ENCODE measurements around the gene ZBTB8OS.

ZBTB8OS gene

DNA sequence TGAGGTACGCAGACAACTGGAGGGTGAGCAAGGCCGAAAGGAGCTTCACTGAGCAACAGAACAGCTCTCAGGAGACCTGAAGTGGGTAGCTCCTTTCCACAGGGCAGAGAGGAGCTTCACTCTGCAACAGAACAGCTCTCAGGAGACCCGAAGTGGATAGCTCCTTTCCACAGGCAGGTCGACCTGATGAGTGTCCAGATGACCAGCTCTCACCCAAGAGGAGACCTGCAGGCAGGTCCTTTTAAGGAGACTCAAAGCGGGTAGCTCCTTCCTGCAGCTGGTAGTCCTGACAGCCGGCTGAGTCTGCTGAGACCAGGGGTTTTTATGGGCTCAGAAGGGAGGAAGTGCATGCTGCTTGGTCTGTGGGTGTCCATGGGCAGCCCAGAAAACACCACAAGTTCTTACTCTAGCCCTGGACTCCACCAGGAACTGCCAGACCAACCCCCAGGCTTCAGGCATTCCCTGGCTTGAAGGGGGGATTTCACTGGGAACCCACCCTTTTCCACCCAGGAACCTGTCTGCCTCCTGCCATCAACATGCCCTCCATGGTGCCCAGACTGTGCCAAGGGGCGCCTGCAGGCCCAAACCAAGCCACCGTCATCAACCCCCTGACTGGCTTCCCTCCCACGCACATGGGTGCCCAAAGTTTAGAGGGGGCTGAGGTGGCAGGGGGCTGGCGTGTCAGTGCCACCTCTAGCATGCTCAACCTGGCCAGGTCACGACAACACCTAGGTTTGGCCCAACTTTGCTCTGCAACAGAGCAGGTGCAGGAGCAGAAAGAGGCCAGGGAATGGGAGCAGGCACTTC lies 43.6 kb downstream of the ZBTB8OS start:
- no peak for DNase-seq

DNA sequence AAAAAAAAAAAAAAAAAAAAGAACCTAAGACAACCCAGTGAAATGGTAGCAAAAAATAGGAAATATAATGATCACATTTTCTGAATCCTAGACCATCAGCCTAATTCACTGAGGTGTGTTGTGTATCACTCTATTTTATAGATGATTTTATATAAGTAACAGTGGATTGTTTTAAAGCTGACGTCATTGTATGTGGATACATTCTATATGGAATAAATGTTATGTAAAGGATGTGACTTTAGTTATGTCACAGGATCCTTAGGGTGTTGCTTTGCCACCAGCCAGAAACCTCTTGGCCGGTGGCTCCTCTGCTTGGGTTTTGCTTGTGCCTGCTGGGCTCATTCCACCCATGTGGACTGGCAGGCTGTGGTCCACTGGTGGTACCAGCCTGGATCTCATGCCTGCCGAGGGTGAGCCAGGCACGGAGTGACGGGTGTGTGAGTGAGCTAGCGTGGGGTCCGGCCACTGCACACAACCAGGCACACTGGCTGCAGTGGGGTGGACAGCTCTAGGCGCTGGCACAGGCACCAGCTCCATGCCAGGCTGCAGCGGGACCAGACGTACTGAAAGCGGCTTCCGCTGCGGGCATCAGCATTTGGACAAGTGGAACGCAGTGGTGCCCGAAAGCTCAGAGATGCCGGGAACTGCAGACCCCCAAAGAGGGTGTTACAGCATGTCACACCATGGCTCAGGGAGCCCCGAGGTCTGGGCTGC lies 44.5 kb downstream of the ZBTB8OS start:
- DNase-seq = no peak

DNA sequence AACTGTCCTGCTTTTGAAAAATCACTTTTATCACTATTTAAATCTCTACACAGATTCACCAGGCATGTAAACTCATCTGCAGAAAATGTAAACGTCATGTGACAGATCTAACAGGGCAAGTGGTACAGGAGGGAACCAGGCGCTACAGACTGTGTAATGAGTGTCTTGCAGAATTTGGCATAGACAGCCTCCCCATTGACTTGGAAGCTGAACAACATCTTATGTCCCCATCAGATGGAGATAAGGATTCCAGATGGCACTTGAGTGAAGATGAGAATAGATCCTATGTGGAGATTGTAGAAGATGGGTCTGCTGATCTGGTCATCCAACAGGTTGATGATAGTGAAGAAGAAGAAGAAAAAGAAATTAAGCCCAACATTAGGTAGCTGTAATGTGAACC lies 50.3 kb downstream of the ZBTB8OS start:
- no peak for DNase-seq

DNA sequence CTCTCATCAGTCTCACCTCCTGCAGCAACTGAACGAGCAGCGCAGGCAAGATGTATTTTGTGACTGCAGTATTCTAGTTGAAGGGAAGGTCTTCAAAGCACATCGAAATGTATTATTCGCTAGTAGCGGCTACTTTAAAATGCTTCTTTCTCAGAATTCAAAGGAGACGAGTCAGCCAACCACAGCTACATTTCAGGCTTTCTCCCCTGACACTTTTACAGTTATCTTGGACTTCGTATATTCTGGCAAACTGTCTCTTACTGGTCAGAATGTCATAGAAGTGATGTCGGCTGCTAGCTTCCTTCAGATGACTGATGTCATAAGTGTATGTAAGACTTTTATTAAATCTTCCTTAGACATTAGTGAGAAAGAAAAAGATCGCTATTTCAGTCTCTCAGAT lies 57.4 kb downstream of the ZBTB8OS start:
- DNase-seq = no peak

DNA sequence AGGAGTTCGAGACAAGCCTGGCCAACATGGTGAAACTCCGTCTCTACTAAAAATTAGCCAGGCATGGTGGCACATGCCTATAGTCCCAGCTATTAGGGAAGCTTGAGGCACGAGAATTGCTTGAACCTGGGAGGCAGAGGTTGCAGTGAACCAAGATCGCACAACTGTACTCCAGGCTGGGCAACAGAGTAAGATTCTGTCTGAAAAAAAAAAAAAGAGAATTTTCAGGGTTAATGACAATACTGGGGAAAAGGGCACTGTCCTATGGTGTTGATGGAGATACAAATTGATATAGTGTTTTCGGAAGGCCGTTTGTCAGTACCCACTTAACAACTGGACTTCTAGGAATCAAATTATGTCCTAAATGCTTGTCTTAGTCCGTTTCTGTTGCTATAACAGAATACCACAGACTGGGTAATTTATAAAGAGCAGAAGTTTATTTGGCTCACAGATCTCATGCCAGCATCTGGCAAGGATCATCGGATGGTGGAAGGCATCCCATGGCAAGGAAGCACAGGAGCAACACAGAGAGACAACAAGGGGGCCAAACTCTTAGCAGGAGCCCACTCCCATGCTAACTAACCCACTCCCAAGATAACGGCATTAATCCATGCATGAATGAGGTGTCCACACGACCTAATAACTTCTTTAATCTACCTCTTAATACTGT lies 69.9 kb downstream of the ZBTB8OS start:
- no peak for DNase-seq

Data from SIG-M5 (cell line).